HEK293T (cell line): ENCODE data around the gene GNAL.

Experiments used
- CTCF ChIA-PET: fragments of 350-600 bp; formaldehyde crosslinking; extraction: SDS; loops from one replicate; lab custom pipeline; 2021; ENCODE audit warnings: antibody characterized with exemption, inconsistent platforms; lab: Yijun Ruan, JAX
- POLR2A ChIA-PET: fragments of 350-600 bp; formaldehyde crosslinking; extraction: SDS; loops from one replicate; lab custom pipeline; 2020; ENCODE audit warnings: antibody characterized with exemption, inconsistent platforms; lab: Yijun Ruan, JAX
- DNase-seq: peaks from one replicate; pipeline ENCODE4 v3.0.0; 2012; ENCODE audit warnings: mixed read lengths; ENCODE audit errors: extremely low spot score
- ARNT ChIP-seq: fragments of 450-650 bp; IDR thresholded peaks from 2 replicates; pipeline ENCODE4 v1.6.1; 2017; ENCODE audit warnings: mild to moderate bottlenecking
- BHLHE40 ChIP-seq: fragments of 450-650 bp; IDR thresholded peaks from 2 replicates; pipeline ENCODE4 v1.6.1; 2016; ENCODE audit warnings: mild to moderate bottlenecking, moderate library complexity, borderline replicate concordance
- CTBP1 ChIP-seq: fragments of 450-650 bp; IDR thresholded peaks from 2 replicates; pipeline ENCODE4 v1.6.1; 2016; ENCODE audit warnings: borderline replicate concordance
- ELF4 ChIP-seq: fragments of 450-650 bp; IDR thresholded peaks from 2 replicates; pipeline ENCODE4 v1.6.1; 2017; ENCODE audit warnings: antibody characterized with exemption
- FOXA1 ChIP-seq: fragments of 450-650 bp; IDR thresholded peaks from 2 replicates; pipeline ENCODE4 v1.6.1; 2016; ENCODE audit warnings: mild to moderate bottlenecking
- FOXK2 ChIP-seq: fragments of 450-650 bp; IDR thresholded peaks from 2 replicates; pipeline ENCODE4 v1.6.1; 2016; ENCODE audit warnings: mild to moderate bottlenecking
- FOXM1 ChIP-seq: fragments of 450-650 bp; IDR thresholded peaks from 2 replicates; pipeline ENCODE4 v1.6.1; 2017; ENCODE audit warnings: mild to moderate bottlenecking, borderline replicate concordance
- HDGF ChIP-seq: fragments of 450-650 bp; IDR thresholded peaks from 2 replicates; pipeline ENCODE4 v1.6.1; 2017; ENCODE audit warnings: antibody characterized with exemption, borderline replicate concordance
- L3MBTL2 ChIP-seq: fragments of 450-650 bp; conservative IDR thresholded peaks from 2 replicates; pipeline ENCODE4 v1.6.1; 2016; ENCODE audit warnings: mild to moderate bottlenecking
- LEF1 ChIP-seq: fragments of 450-650 bp; IDR thresholded peaks from 2 replicates; pipeline ENCODE4 v1.6.1; 2017; ENCODE audit warnings: mild to moderate bottlenecking, borderline replicate concordance
- NFRKB ChIP-seq: fragments of 450-650 bp; IDR thresholded peaks from 2 replicates; pipeline ENCODE4 v1.6.1; 2016; ENCODE audit warnings: mild to moderate bottlenecking, moderate library complexity
- SP1 ChIP-seq: fragments of 450-650 bp; IDR thresholded peaks from 2 replicates; pipeline ENCODE4 v1.6.1; 2017
- SUZ12 ChIP-seq: fragments of 450-650 bp; IDR thresholded peaks from 2 replicates; pipeline ENCODE4 v1.6.1; 2016; ENCODE audit warnings: mild to moderate bottlenecking
- TARDBP ChIP-seq: fragments of 450-650 bp; IDR thresholded peaks from 2 replicates; pipeline ENCODE4 v1.6.1; 2016
- ZNF384 ChIP-seq: fragments of 450-650 bp; IDR thresholded peaks from 2 replicates; pipeline ENCODE4 v1.6.1; 2016
- TF ChIP-seq, protein P1 (sequence below): fragments of 450-650 bp; IDR thresholded peaks from 2 replicates; pipeline ENCODE4 v1.6.1; 2016

GNAL gene

DNA sequence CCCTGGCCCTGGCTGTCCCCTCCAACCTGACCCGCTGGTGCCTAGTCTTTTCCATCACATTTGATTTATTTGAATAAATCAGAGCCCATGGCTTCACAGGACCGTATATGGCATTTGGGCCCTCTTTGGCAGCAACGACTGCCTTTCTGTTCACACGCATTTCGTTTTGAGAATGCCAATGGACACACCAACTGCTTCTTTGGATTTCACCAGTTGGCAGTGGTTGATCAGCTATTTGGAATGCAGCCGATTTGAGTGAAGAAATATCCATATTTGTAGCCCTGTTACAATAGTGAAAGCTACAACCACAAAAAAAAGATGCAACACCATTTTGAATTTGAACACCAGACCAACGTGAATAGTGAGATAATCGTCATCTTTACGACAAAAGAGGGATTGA, 56.5 kb downstream of the GNAL start:
- DNase-seq, result no peak
- ChIA-PET CTCF (no interaction called here), POLR2A (no interaction called here)
- TF ChIP-seq FOXK2 (no peak), SP1 (no peak), FOXM1 (no peak), ZNF384 (no peak), ELF4 (no peak), FOXA1 (no peak), HDGF (no peak), BHLHE40 (no peak), NFRKB (no peak), TARDBP (no peak), ARNT (no peak), SUZ12 (no peak), LEF1 (no peak), CTBP1 (no peak), L3MBTL2 (no peak)
- TF ChIP-seq, protein P1, sequence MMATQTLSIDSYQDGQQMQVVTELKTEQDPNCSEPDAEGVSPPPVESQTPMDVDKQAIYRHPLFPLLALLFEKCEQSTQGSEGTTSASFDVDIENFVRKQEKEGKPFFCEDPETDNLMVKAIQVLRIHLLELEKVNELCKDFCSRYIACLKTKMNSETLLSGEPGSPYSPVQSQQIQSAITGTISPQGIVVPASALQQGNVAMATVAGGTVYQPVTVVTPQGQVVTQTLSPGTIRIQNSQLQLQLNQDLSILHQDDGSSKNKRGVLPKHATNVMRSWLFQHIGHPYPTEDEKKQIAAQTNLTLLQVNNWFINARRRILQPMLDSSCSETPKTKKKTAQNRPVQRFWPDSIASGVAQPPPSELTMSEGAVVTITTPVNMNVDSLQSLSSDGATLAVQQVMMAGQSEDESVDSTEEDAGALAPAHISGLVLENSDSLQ, result no peak

DNA sequence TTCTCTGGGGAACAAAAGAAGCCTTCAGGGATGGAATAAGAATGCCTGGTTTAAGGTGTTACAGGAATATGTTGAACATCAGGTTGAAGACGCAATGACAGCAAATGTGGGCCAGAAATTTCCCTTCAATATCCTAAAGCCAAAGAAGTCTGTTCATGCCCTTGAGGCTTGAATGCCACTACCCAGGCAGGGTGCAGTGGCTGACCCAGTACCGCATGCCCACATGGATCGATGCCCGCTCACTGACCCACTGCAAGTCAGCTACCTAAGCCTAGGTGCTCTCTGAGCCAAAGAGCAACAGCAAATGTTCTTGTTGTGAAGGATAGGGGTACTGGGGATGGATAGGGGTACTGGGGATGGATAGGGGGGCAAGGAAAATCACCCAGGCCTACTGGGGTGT, 58.2 kb downstream of the GNAL start:
- POLR2A ChIA-PET, result no interaction called here
- TF ChIP-seq NFRKB (no peak), ARNT (no peak), FOXA1 (no peak), ELF4 (no peak), ZNF384 (no peak), LEF1 (no peak), FOXK2 (no peak)
- TF ChIP-seq, protein P1, result no peak
- no peak for DNase-seq
- CTCF ChIA-PET, result no interaction called here

DNA sequence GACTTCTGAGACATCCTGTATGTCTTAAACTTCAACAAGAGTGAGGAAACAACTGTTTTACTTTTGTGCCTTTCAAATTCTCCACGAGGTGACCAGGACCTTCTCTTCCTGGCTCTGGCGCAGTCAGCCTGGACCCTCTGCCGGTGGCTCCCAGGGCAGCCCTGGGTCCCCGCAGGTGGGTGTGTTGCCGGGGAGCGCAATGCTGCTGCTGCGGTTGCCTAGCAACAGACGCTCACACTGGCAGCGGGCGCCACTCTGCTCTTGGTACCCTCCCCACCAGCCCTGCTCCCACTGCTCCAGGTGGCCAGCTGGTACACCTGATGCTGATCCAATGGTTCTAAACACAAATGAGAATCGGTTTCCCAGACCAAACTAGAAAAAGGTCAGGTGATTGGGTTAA, 58.7 kb downstream of the GNAL start:
- ChIA-PET CTCF (no interaction called here), POLR2A (no interaction called here)
- no peak for DNase-seq
- no peak for TF ChIP-seq ZNF384

DNA sequence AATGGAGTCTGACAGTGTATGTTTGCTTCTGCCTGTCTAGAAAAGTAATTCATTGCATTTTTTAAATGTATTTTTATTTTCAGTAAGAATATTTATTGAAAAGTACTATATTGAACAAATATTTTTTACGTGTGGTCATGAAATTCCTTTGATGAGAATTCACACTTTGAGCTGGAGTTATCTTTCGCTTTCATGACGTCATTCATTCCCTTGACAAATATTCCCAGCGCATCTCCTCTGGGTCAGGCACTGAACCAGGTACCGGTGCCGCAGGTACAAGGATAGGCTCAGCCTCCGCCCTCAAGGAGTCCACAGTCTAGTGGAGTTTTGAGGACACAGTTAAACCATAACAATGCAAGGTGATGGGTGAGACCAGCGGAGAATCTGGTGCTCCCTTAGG, 60.2 kb downstream of the GNAL start:
- CTCF ChIA-PET, result no interaction called here
- no peak for DNase-seq
- POLR2A ChIA-PET, result no interaction called here
- TF ChIP-seq HDGF, result no peak
- no peak for TF ChIP-seq CTBP1
- no peak for TF ChIP-seq FOXA1
- TF ChIP-seq L3MBTL2, result no peak
- TF ChIP-seq FOXK2, result no peak
- TF ChIP-seq ELF4, result no peak

DNA sequence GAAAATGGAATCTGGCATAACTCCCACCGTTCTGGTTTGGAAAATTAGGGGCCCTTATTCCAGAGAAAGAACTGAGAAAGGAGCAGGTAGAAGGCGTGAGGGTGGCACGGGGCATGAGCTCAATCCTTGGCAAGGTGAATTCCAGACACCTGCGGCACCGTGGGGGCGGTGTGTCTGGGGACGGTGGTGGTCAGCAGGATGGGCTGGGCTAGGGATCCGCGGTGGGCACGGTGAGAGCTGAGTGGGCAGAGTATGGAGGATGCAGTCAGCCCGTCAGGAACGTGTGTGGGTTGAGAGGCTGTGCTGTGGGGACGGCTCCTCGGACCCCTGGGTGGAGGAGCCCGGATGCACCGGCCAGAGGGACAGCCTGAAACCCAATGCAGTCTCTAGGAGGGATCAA, 61.1 kb downstream of the GNAL start:
- DNase-seq, result no peak
- ChIA-PET CTCF (no interaction called here), POLR2A (no interaction called here)
- TF ChIP-seq SP1 (no peak), BHLHE40 (no peak), ARNT (no peak), HDGF (no peak), NFRKB (no peak), CTBP1 (no peak)

DNA sequence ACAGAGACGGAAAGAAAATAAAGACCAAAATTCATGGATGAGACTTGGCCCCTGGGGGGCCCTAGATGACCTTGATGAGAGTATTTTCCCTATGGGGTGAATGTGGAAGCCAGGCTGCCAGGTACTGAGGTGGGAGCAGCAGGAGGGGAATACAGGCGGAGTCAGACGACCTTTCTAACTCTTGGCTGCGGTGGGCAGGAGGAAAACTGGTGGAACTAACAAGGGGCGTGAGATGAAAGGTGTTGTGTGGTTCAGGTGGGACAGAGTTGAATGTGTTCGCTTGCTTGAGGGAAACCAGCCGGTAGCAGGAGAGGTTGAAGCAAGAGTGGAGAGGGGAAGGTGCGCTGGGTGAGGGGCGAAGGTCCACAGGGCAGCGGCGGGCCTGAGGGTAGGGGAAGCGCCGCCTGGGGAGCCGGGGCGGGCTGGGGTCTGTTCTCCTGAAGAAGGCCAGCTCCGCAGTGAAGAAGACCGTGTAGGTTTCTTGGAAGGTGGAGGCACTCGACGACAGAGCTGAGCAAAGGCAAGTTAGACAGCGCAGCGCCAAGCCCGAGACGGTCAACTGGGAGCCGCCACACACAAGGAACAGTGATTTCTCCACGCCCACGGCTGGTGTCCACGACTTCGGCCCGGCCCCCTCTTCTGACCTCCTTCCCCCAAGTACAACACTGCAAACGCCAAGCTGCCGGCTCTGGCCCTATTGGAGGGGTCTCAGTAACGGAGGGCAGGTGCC, 61.7 kb downstream of the GNAL start:
- POLR2A ChIA-PET, result no interaction called here
- CTCF ChIA-PET, result no interaction called here
- no peak for DNase-seq
- no peak for TF ChIP-seq NFRKB
- no peak for TF ChIP-seq L3MBTL2
- TF ChIP-seq BHLHE40, result no peak
- no peak for TF ChIP-seq LEF1
- TF ChIP-seq FOXM1, result no peak
- no peak for TF ChIP-seq FOXK2

DNA sequence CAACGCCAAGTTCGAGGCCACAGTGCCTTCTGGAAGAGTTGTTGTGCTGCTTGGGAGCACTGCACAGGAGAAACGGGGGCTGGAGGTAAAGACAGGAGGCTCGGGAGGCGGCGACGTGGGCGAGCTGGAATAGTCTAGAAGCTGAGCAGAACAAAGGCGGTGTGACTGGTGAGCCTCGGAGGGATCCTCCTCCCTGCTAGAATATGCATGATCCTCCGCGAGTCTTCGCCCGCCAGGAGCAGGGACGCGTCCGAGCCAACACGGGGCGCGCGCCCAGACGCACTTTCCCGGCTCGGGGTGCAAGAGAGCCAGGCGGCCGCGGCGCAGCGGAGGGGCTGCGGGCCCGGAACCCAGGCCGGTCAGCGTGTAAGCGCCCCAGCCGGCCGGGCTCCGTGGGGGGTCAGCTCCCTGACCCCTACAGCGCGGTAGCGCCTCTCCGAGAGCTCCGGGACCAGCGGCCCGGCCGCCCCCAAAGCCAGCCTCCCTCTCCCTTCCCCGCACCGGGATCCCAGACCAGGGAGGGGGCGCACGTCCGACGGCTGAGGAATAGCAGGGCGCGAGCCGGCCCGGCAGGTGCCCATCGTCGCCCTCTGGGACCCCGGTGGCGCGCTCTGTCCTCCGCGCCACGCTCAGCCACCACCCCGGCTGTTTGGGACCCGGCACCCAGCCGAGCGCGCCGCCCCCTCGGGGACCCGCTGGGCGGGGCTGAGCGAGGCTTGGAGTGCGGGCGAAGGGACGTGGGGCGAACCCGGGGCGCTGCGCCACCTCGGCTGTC, 62.5 kb downstream of the GNAL start:
- ChIA-PET POLR2A (no interaction called here), CTCF (no interaction called here)
- DNase-seq, result no peak
- TF ChIP-seq NFRKB, result no peak
- TF ChIP-seq BHLHE40, result no peak
- TF ChIP-seq, protein P1, result no peak
- no peak for TF ChIP-seq CTBP1
- TF ChIP-seq FOXM1, result no peak
- TF ChIP-seq FOXA1, result no peak
- TF ChIP-seq FOXK2, result no peak
- no peak for TF ChIP-seq ARNT
- TF ChIP-seq TARDBP, result no peak
- no peak for TF ChIP-seq SUZ12
- TF ChIP-seq LEF1, result no peak
- no peak for TF ChIP-seq ZNF384
- TF ChIP-seq ELF4, result no peak
- no peak for TF ChIP-seq L3MBTL2
- no peak for TF ChIP-seq HDGF
- TF ChIP-seq SP1, result no peak
